COR-L47 (cell line): ENCODE data around the gene SS18L1.
A peak's percentile ranks its signal among the peaks of the same experiment; 100 is the strongest.

ENCODE experiments used
- DNase-seq: peaks from one replicate; lab custom pipeline; 2025; lab: John Stamatoyannopoulos, UW

Gene SS18L1

DNA sequence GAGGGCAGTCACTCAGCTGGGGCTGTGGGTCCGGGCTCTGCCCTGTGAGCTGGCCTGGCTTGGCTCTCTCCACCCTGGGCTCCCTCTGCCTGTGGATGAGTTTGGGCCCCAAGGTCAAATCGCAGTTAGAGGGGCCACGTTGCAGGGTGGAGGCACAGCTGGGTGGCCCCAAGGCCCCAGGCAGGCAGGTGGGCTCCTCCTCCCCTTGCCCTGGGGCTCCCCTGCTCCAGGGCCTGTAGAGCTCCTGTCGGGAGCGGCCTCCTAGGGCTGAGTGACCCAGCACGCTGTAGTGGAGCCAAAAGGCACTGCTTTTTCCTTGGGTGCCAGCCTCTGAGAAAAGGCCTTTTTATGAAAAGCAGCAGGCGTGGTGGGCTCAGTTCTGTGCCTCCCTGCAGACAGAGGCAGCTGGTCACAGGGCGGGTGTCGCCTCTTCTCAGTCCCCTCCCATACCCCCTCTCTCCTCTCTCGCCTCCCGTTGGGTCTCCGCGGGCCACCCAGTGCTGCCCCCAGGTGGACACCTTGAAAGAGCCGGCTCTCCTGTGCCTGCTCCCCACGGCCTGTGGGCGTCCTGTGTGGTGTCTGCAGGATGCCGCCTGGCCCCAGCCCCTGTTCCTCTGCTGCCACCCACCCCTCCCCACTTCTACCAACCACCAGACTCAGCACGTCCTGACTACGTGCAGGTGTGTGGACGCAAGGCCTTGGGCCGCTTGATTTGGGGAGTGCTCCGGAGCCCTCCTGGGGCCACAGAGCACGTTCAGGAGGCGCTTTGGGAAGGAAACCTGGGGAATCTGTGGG is 13.2 kb downstream of the SS18L1 start:
- DNase-seq: peak; percentile 42

DNA sequence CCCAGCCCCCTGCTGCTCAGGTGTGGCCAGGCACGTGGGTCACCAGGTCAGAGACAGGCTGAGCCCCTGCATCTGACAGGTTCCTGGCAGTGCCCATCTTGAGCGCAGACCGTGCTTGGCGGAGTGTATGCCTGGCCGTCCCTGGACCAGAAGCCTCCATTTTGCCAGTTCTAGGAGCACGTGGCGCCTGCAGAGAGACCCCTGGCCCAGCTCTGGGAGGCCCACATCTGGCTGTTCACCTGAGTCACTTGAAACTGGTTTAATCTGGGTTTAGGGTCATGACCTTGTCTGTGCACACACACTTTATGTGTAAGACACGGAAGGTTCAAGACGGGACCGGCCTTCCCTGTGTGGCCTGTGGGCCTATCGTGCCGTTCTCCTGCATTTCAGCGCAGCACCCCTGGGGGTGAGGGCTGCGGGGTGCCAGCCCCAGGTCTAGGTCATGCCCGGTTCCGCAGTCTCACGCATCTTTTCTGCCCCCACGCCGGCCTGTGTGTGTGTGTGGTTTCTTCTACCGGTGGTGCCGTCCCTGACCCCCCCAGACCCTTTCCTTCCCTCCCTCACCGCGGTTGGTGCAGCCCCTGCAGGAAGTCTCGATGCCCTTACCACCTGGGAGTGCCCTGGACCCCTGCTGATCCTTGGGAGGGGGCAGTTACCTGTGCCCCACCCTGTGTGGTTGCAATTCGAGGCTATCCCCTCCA is 14.0 kb downstream of the SS18L1 start:
- DNase-seq: no peak

DNA sequence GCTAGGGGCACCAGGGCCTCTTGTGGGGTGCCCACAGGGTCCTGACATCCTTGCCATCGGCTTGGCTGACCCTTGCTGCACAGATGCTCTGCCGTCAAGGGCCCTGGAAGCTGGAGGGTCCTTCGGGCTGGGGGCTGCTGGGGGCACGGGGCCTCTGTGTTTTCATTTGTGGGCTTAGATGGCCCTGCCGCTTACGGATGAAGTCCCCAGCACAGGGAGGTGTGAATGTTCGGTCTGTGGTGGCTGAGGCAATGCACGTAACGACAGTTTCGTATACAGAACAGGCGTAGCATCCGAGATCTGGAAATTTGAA is 14.5 kb downstream of the SS18L1 start:
- no peak for DNase-seq

DNA sequence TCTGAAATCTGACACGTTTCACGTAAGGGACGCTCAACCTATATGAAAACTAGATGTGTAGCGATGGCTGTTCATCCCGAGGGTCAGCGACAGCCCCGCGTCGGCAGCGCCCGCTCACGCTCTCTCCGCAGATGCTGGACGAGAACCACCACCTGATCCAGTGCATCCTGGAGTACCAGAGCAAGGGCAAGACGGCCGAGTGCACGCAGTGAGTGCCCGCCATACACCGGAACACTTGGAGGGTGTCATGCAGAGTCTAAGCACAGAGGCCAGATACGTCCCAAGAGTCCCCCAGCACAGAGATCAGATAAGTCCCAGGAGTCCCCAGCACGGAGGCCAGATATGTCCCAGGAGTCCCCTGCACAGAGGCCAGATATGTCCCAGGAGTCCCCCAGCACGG is 15.0 kb downstream of the SS18L1 start:
- no peak for DNase-seq

DNA sequence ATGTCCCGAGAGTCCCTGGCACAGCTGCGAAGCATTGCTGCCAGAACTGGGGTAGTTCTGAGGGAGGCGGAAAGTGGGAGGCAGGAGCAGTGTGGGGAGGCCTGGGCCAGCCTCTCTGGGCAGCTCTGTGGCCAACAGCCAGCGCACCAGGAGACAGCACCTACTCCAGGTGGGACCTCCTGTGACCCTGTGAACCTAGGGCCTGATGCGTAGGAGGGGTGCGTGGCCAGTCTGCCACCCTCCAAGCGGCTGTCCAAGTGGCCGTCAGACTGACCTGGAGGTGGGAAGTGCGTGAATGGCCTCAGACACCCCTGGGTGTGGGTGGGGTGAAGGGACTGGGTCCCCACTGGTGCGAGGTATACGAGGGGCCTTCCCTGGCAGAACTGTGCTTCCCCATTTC is 15.5 kb downstream of the SS18L1 start:
- DNase-seq: no peak

DNA sequence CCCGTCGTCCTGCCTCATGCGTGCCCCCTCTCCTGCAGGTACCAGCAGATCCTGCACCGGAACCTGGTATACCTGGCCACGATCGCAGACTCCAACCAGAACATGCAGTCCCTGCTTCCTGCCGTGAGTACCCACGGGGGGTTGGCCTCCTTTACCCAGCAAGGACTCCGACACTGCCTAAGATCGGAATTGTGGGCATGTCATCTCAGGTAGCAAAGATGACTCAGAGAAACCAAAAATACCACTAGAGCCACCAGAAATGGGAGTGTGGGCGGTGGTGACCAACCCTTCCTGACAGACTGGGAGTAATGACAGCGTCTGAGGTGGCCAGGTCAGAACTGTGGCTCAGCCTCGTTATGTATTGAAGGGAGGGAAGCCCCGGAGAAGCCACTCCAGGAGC is 16.3 kb downstream of the SS18L1 start:
- no peak for DNase-seq

DNA sequence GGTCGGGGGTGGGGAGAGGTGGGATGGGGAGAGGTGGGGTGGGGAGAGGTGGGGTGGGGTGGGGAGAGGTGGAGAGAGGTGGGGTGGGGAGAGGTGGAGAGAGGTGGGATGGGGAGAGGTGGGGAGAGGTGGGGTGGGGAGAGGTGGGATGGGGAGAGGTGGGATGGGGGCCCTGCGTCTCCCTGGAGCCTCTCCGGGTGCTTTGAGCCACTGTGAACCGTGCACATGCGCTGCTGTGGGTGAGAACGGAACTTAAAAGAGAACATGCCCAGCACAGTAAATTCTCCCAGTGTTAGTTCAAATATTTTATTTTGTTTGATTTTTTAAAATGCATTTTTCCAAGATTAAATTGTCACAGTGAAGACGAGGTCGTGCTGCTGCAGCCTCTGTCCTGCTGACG is 16.7 kb downstream of the SS18L1 start:
- DNase-seq: no peak

DNA sequence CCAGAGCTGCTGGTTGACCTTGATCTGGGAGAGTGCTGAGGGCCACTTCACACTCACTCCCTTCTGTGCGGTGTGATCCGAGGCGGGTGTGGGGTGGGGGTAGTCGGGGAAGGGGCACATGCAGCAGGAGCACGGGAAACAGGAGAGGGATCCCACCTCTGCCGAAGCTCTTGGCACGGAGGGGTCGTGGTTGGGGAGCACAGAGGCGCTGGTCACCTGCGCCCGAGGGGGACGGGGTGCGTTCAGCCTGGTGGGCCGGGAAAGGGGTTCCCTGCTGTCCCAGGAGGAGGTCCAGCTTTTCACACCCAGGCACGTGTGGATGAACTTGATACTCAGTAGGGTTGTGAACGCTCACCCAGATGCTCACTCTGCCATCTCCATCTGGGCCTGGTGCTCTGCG is 17.3 kb downstream of the SS18L1 start:
- no peak for DNase-seq

DNA sequence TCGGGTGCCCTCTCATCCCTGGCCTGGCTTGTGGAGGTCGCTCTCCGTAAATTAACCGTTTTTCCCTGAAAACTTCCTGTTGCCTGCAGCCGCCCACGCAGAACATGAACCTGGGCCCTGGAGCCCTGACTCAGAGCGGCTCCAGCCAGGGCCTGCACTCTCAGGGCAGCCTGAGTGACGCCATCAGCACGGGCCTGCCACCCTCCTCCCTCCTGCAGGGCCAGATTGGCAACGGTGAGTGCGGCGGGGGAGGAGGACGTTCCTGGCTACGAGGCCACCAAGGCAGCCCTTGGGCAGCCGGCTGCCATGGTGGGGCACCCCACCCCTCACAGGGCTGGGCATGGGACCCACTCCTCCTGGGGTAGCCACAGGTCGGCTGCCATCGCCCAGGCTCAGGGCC is 17.8 kb downstream of the SS18L1 start:
- no peak for DNase-seq

DNA sequence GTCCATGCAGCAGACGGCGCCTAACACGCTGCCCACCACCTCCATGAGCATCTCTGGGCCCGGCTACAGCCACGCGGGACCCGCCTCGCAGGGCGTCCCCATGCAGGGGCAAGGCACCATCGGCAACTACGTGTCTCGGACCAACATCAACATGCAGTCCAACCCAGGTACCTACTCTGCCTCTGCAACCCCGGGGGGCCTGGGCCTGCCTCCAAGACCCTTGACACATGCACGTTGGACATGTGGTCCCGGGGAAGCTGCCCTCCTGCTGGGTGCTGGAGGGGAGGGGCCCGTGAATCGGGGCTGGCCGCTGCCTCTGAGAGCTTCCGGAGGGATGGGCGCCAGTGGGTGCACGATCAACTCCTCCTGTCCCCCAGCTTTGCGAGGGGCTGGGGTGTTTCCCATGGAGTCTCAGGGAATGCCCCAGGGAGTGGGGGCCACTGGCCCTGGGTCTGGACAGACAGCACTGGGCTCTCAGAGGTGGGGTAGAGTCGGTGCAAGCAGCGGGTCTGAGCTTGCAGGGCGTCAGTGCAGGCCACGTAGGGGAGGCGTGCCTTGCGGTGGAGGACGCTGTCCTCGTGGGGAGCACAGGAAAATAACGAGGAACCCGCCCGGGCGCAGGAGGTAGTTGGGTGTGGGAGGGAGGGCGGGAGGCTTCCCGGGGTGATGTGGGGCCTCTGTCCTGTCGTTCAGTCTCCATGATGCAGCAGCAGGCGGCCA is 19.4 kb downstream of the SS18L1 start:
- no peak for DNase-seq

DNA sequence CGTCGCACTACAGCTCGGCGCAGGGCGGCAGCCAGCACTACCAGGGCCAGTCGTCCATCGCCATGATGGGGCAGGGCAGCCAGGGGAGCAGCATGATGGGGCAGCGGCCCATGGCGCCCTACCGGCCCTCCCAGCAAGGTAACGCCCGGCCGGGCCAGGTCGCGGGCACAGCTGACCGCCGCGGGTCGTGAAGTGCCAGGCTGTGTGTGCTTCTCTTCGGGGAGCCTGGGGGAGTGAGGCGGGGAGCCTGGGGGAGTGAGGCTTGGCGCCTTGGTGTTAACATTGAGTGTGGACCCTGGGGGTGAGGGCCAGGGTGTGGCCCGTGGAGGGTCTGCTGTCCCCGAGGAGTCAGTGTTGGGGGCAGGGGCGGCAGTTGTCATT is 19.9 kb downstream of the SS18L1 start:
- DNase-seq: no peak

DNA sequence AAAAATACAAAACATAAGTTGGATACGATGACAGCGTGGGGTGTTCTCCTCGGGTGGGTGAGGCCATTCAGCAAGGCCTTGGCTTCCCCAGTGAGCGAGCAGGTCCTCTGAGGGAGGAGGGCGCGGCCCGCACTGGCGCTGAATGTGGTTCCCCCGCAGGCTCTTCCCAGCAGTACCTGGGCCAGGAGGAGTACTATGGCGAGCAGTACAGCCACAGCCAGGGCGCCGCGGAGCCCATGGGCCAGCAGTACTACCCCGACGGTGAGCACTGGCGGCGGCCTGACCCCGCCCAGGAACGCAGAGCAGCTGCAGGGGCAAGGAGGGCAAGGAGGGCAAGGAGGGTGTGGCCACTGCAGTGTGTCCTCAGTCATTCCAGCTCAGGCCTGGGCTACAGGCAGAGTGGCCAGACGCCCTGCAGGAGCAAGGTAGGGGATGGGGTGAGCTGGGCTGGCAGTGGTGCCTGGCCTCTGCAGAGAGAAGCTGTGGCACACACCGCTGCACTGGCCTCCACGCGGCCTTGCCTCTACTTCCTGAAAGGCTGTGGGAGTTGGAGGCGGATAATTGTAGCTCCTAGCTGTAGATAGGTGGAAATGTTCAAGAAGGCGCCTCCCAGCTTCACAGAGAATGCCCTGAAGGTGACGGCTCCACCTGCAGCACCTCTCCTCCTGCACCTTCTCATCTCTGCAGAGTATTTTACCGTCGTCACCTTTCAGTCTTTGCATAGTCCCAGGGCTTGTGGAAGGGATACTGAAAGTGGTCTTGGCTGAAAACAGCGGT is 20.6 kb downstream of the SS18L1 start:
- no peak for DNase-seq

DNA sequence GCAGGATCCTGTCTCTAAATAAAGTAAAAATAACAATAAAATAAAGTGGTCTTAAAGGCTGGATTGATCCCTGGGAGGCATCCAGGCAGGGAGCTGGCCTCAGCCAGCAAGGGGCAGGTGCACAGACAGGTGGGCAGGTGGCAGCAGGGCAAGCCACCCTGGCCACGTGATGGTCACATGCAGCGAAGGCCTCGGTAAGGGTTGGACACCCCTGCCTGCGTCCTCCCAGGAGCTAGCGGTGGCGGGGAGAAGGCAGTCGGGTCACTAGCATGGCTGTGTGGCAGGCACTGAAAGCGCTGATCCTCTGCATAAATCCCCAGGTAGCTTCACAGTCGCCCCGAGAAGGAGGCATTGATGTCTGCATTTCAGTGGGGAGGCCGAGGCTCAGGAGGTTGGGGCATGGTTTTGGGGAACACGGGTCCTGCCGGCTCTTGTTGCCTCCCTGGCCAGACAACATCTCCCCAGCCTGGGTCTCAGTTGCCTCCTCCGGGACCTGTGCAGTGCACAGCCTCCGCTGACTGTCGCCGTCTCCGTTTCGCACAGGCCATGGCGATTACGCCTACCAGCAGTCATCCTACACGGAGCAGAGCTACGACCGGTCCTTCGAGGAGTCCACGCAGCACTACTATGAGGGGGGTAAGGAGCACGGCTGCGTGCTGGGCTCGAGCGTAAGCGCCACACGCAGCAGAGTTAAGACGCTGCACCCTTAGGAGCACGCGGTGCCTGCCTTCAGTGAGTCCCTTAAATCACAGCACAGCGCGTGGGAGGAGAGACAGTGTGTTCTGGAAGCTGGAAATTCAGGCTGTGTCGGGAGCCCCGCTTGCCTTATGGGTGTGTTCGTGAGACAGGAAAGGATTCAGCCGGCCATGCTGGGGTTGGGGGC is 21.6 kb downstream of the SS18L1 start:
- DNase-seq: no peak

DNA sequence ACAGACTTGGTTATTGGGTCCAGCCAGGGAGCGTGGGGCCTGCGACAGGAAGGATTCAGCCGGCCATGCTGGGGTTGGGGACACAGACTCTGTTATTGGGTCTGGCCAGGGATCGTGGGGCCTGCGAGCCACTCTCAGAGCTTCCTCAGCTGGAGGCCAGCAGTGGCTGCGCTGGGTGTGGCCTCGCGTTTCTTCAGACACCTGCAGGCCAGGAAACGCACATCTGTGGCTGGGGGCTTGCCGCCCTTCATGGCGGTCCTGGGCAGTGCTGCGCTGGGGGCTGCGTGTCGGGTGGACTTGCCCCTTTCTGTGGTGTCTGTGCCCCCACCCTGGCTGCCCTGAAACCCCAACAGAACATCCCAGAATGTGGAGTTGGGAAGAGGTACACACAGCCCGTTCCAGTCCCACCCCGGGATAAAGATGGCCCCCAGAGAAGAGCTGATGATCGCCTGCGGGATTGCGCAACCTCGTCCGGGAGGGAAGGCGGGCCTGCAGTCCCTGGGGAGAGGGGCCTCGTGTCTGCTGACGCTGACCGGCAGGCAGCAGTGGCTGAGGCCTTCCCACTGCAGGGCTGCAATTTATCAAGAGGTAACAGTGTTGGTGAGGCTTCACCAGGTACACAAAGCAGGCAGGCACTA is 22.3 kb downstream of the SS18L1 start:
- DNase-seq: no peak

DNA sequence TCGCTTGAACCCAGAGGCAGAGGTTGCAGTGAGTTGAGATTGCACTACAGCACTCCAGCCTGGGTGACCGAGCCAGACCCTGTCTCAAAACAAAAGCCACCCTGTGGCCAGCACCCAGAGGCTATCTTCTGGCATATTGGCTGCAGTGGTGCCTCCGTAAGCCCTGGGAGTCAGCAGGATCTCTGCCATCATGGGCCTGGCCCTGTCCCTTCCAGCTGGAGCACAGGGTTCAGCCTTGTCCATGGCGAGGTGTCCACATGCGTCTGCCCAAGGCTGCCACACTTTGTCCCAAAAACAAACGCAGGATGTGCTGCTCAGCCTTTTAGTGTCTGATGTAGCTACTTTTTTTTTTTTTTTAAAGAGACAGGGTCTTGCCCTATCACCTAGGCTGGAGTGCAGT is 23.9 kb downstream of the SS18L1 start:
- no peak for DNase-seq

DNA sequence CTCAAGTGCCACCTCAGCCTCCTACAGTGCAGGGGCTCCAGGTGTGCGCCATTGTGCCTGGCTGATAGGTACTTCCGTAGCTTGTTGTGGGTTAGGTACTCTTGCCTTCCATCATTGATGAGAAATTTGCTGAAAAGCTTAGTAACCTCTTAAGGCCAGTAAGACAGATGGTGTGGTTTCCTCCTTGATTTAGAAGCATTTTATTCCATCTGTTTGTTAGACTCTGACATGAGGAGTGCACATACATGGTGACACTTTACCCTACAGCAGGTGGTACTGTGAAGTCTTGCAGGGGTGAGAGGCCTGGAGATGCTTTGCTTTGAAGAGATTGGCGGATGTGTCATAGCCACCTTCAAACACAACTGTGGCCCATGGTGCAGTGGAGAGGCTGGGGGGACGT is 24.5 kb downstream of the SS18L1 start:
- no peak for DNase-seq

DNA sequence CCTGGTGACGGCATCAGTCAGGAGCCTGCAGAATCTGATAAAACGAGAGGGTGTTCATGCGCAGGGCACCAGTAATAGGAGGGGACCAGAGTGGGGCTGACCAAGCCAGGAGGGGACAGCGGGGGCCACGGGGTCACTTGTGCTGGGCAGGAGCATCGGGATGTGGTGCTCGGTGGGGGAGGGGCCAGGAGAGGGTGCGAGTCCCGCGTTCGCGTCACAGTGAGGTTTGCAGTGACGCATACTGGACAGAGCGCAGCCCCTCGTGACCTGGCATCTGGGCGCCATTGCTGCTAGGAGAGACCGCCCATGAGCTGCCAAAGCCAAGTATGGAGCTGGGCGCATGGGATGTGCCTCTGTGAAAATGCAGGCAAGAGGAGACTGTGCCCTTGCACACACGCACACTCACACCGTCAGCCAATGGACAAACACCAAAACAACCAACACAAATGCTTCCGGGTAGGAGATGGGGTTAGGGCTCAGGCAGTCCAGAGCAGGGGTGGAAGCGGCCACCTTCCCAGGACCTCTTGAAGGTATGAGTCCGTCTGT is 25.4 kb downstream of the SS18L1 start:
- no peak for DNase-seq

DNA sequence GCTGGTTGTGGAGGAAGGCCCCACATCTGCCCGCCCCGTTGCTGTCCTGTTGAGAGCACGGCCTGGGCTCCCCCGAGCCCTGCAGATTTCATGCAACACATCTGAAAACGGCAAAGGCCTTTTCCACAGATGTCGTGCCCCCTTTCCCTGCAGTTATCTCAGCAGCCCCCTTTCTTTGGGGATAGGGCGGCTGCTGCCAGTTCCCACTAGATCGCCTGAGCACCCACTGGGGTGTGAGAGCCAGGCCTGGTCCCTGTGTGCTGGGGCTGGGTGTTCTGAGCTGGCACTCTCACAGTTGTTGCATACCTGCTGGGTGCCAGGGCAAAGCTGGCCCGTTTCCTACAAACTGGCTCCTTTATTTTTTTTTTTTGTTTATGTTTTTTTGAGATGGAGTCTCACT is 27.0 kb downstream of the SS18L1 start:
- DNase-seq: no peak

DNA sequence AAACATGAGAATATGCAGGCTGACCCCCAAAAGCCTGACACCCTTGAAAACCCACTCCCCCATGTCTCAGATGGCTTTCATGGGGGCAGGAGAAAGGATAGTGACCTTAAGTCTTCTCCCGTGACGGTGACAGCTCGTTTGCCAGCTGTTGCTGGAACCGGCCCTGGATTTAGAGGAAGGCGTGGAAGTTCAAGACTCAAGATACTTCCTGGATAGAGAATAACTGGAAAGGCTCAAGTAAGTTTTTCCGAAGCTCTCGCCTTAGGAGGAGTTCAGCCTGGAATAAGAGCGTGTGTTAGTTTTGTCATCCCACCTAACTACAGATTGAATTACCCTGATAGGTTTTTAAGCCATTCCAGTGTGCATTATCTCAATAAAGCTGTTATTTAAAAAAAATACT is 27.7 kb downstream of the SS18L1 start:
- no peak for DNase-seq

DNA sequence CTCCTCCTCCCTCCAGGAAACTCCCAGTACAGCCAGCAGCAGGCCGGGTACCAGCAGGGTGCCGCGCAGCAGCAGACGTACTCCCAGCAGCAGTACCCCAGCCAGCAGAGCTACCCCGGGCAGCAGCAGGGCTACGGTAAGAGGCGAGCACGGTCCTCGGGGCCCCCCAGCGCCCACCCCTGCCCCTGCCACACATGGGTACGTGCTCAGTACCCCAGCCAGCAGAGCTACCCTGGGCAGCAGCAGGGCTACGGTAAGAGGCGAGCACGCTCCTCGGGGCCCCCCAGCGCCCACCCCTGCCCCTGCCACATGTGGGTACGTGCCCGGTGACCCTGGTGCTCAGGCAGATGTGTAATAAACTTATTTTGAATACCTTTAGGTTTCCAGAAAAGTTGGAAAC is 29.1 kb downstream of the SS18L1 start:
- no peak for DNase-seq
